ENCODE measurements around the gene KLK5.
"Not testable (repeated sequence)": the region's sequence is repeated elsewhere in the genome, so short reads cannot be mapped to it uniquely, and the experiment has no call there.

The KLK5 gene

GRCh38 chr19:50921426-50922316 lies 31.2 kb downstream of the KLK5 start:
- peak; percentile 51 for DNase-seq

DNA sequence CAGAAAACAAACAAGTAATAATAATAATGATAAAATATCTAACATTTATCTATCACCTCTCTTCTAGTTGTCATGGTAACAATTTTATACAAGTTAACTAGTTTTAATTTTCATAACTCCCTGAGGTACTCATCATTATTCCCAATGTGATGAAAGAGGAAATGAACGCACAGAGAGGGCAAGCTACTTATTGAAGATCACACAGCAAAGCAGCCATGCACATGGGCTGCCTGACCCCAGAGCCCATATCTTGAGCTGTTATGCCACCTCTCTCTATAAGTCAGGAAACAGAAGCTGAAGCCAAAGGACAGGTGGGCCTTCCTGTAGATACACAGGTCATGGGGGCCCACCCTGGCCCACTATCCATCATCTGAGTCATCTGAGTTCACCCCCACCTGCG lies 36.8 kb downstream of the KLK5 start:
- DNase-seq = no peak

DNA sequence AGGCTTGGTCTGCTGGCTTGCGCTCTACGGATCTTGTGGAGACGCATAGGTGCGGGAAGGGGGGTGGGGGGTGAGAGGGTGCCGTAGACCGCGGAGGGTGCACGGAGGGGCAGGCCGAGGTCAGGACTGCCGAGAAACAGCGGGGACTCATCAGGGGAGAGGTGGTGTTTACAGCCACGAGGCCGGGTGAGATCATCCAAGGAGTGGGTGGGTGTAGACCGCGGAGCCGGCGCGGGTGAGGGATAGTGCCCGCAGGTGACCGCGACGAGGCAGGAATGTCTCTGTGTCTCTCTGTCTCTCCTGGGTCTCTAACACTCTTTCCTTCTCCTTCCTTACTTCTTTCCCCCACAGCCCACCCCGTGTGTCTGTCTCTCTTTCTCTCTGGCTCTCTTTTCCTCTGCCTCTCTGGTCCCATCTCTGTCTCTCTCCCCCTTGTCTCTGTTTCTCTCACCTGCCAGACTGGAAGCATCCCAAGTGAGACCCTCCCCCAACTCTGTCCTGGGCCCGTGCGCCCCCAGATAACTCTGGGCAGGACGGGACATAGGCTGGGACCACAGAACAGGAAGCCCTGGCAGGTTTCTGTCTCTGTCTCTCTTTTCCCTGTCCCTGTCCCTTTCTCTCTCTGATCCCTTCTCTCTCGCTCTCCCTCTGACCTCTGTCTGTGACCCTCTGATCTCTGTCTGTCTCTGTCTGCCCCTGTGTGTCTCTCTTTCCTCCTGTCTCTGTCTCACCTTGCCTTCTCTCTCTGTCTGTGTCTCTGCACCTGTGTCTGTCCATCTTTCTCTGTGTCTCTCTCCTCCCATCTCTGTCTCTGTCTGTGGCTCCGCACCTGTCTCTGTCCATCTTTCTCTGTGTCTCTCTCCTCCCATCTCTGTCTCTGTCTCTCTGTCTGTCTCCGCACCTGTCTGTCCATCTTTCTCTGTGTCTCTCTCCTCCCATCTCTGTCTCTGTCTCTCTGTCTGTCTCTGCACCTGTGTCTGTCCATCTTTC lies 39.8 kb downstream of the KLK5 start:
- no peak for DNase-seq

GRCh38 chr19:50912102-50912599 lies 40.7 kb downstream of the KLK5 start:
- no peak for DNase-seq

DNA sequence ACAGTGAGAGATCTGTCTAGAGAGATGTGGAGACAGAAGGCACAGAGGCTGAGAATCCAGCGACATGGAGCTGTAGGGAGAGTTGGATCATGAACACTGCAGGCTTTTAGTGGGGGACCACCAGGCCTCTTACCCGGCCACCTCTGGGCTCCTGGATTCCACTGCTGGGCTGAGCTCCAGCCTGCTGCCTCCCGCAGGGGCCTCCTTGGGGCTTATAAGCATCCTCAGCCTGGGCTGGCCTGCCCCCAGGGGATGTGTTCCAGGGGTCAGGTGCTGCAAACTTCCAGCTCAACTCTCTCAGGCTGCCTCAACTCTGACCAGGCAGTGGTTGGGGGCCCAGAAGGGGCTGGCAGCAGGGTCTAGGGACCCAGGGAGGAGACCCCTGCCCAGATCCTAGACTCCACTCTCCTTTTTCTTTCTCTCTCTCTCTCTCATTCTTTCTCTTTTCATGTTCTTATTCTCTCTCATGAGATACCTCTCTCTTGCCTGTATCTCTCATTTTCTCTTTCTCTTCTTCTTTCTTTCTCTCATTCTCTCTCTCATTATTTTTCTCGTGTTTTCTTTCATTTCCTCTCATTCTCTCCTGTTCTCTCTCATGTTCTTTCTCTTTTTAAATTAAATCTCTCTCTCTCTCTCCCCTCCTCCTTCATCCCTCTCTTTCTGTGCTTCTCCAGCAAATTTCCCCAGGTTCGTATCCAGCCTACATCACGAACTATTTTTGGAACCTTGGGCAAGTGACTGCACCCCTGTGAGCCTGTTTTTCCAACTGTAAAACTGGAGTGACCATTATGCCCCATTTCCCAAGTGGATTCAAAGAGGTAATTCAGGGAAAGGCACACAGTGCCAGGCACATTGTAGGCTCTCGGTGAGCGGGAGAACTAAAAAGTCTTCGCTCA lies 41.4 kb downstream of the KLK5 start, which contains the start of gene KLK4:
TSS of gene KLK4 (minus strand) at position 190 of the 896 bp plus-strand sequence. CDS start 657 bp downstream, outside the sequence.
- DNase-seq = no peak

DNA sequence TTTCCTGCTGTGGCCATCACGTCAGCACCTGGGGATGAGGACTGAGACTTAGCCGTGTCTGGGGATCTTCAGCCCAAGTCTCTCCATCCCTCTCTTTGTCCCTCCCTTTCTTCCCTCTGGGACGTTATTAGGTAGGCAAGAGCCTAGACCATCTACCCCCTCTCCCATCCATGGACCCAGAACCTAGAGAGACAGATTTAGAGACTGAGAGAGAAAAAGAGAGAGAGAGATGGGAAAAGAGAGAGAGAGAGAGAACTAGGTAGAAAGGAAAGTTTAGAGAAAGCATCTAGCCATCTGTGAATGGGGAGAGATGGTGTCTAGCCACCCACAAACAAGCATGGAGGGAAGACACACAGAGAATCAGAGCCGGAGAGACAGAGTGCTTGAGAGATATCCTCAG lies 42.1 kb downstream of the KLK5 start:
- DNase-seq = no peak

- DNase-seq = no peak
These were observed 43.4 kb downstream of the KLK5 start for GRCh38 chr19:50909240-50910070.

- no peak for DNase-seq
These were observed 44.5 kb downstream of the KLK5 start for GRCh38 chr19:50908336-50908735.

GRCh38 chr19:50906217-50906616 lies 46.6 kb downstream of the KLK5 start:
- DNase-seq = no peak

GRCh38 chr19:50902640-50903039 lies 50.2 kb downstream of the KLK5 start:
- no peak for DNase-seq

DNA sequence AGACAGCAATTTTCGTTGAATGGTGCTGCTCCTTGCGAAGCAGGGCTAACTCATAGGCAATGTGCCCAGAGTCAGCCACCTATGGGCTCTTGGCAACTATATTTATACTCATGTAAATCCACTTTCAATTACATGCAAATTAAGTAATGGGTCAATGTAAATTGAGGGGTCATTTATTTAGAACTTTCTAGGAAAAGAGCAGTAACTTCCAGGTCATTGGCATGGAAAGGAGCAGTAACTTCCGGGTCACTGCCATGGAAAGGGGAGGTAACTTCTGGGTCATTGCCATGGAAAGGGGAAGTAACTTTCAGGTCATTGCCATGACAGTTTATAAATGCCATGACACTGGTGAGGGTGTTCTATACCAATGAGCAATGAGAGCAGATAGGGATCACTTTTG lies 53.3 kb downstream of the KLK5 start:
- no peak for DNase-seq

DNA sequence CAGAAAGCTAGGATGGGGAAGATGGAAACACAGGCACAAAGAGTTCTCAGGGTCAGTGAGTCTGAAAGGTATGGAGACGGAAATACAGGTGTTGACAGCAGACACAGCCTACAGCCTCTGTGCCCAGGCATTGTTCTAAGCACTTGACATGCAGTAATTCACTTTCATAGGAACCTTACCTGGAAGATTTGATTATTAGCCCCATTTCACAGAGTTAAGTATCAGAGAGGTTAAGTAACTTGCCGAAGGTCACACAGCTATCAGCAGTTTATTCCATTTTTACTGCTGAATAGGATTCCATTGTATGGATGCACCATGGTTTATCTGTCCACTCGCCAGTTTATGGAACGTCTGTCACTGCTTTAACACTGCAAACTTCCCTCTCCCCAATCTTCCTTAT lies 54.8 kb downstream of the KLK5 start:
- no peak for DNase-seq

- DNase-seq = no peak
These were observed 55.2 kb downstream of the KLK5 start for GRCh38 chr19:50897612-50898011.

DNA sequence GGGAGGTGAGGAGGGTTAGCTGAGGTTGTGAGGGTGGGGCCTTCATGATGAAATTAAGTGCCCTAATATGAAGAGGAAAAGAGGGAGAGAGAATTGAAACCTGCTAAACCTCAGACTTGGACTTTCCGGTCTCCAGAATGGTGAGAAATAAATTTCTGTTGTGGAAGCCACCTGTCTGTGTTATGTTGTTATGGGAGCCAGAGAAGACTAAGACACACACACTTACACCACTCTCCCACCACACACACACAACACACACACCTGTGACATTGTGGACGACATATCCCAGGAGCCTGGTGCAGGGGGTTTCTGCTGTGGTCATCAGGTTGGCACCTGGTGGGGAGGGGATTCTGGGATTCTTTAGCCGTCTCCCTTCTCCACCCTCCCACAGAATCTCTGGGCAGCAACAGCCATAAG lies 55.6 kb downstream of the KLK5 start:
- DNase-seq = no peak

- no peak for DNase-seq
These were observed 56.1 kb downstream of the KLK5 start for GRCh38 chr19:50896591-50897190.

DNA sequence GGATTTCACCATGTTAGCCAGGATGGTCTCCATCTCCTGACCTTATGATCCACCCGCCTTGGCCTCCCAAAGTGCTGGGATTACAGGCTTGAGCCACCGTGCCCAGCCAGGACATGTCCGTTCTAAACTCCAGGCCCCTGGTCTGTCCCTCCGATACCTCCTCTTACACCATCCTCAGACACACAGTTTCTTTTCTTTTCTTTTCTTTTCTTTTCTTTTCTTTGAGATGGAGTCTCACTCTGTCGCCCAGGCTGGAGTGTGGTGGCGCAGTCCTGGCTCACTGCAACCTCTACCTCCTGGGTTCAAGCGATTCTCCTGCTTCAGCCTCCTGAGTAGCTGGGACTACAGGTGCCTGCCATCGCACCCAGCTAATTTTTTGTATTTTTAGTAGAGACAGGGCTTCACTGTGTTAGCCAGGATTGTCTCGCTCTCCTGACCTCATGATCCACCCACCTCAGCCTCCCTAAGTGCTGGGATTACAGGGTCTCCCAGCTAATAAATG lies 56.7 kb downstream of the KLK5 start:
- DNase-seq = not testable (repeated sequence)

DNA sequence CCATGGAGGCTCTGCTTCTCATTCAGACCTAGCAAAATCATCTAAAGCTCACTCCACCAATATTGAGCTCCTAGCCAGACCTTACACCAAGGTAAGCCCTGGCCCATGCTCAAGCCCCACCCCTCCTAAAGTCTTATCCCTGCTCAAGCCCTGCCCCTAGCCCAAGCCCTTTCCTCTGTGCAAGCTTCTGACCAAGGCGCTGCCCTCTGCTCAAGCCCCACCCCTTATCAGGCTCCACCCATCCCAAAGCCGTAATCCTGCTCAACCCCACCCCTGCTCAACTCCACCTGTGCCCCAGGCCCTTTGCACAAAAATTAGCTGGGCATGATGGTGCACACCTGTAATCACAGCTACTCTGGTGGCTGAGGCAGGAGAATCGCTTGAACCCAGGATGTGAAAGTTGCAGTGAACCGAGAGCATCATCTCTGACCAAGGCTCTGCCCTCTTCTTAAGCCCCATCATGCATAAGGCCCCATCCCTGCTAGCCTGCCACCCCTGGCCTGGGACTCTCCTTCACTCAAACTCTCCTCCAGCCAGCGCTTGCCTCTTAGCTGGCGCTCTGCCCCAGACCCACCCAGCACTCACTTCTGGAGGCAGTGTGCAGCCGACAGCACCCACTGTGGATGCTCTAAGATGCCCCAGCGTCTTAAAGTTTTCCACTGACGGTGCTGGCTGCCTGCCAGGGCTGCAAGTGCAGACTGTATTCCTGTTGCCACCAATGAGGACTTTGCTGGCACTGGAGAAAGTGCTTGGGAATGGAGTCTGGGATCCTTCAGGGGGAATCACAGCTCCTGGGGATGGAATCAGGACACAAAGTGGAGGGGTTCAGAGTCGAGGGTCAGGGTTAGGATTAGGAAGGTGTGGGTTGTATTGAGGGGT lies 58.1 kb downstream of the KLK5 start:
- no peak for DNase-seq
